Fibroblast of pulmonary artery (primary cell): ENCODE results near the gene ACADM.

Source experiments
- DNase-seq: peaks from one replicate; pipeline ENCODE4 v3.0.0-alpha.2; 2010; ENCODE audit warnings: low read depth
- H3K4me3 ChIP-seq: replicated peaks from 2 replicates; pipeline ENCODE4 v1.5.1; 2011; ENCODE audit warnings: low read depth, mild to moderate bottlenecking, control low read depth, low read length, moderate library complexity
- TF ChIP-seq, protein P1 (sequence below): IDR thresholded peaks from 2 replicates; pipeline ENCODE4 v1.5.1; 2011; ENCODE audit warnings: mild to moderate bottlenecking, control low read depth, low read length, inconsistent platforms; ENCODE audit errors: missing control alignments

The ACADM gene

DNA sequence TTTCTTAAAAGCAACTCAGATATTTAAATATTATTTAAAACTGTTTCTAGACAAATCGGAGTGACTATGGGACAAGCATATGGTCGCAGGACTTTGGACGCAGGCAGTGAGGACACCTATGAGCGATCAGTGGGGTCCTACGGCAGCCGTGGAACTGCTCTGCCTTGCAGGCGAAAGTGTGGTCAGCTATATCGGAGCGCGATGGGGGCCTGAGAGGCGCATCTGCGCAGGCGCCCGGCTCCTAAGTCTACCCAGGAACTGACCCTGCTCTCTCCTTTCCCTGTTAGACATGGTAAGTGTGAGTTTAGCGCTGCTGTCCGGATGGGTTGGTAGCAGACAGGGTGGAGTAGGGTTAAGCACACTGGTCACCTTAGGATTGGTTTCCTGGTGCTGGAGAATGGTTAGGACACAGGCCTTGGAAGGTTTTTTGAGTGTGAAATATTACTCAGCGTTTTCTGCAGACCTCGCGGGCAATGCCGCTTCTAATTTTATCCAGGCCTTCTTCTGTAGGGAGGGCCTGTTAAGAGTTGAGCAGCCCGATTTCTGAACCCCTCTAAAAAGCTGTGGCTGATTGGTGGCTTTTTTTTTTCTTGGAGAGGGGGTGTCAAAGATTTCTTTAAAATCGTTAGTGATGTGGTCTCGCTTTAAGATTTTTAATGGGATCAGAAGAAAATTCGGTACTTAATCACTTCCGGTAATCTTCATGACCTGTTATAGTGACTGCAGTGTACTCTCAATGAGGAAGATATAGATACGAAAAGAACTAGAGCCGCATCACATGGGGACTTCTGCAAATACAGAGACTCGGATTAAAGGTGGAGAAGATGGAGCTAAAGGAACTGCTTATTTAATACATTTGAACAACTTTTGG is 61.7 kb downstream of the ACADM start, which contains the start of gene RABGGTB:
TSS of gene RABGGTB (plus strand) at position 274 of the 871 bp plus-strand sequence. CDS start at position 290, 16 bp downstream.
- peak; percentile 98 for DNase-seq
- H3K4me3 ChIP-seq = peak within 1 kb of the TSS; percentile 81
- TF ChIP-seq, protein P1, sequence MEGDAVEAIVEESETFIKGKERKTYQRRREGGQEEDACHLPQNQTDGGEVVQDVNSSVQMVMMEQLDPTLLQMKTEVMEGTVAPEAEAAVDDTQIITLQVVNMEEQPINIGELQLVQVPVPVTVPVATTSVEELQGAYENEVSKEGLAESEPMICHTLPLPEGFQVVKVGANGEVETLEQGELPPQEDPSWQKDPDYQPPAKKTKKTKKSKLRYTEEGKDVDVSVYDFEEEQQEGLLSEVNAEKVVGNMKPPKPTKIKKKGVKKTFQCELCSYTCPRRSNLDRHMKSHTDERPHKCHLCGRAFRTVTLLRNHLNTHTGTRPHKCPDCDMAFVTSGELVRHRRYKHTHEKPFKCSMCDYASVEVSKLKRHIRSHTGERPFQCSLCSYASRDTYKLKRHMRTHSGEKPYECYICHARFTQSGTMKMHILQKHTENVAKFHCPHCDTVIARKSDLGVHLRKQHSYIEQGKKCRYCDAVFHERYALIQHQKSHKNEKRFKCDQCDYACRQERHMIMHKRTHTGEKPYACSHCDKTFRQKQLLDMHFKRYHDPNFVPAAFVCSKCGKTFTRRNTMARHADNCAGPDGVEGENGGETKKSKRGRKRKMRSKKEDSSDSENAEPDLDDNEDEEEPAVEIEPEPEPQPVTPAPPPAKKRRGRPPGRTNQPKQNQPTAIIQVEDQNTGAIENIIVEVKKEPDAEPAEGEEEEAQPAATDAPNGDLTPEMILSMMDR = no peak

DNA sequence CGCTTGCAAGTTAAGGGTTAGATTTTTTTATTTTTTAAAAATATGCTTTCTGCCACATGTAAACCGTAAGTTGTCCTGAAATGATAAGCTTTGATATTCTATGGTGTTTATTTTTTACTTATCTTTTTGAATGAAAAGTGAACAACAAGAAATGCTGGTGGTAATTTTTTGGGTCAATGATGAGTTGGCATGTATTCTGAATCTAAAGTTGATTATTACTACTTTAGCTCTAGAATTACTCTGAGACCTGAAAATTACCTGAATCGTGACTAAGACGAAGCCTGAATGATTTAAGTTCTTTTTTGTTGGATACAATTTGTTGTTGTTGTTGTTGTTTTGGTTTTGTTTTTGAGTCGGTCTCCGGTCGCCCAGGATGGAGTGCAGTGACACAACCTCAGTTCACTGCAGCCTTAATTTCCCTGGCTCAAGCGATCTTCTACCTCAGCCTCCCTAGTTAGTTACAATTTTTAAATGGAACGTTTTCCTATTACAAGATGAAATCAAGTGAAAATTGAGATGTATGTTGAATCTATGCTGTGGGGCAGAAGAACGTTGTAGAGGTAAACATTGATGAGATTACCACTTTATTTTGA is 62.5 kb downstream of the ACADM start:
- DNase-seq = no peak
- TF ChIP-seq, protein P1 = no peak
- H3K4me3 ChIP-seq = peak overlapping the region; percentile 81

DNA sequence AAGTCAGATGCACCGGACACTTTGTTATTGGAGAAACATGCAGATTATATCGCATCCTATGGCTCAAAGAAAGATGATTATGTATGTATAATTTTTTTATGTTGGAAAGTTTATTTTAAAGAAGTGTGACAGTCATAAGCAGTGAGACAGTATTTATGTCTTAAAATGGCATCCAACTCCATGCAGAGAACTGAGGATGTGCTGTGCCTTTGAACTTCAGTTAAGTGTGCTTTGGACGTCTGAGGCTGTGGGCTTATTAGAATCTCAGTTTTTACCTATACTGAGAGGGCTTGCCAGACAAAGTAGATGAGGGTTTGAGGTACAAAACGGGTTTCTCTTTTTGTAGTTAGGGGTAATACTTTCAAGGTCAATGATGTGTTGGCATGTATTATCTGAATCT is 63.0 kb downstream of the ACADM start:
- TF ChIP-seq, protein P1 = no peak
- H3K4me3 ChIP-seq = peak overlapping the region; percentile 81
- DNase-seq = no peak

DNA sequence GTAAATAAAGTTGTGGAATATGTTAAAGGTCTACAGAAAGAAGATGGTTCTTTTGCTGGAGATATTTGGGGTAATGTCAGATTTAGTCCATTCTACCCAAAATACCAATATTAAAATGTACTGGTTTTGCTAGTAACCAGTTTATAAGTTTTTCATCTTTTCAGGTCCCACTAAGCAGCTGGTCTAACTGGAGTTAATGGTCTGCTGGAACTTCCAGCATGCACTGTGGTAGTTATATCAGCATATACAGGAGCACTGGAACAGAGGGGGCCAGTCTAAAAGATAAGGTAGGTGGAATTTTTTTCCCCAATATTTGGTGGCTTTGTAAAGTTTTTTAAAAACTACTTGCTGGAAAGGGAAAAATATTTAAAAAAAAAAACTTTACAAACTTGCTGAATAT is 65.5 kb downstream of the ACADM start:
- TF ChIP-seq, protein P1 = no peak
- H3K4me3 ChIP-seq = peak overlapping the region; percentile 81
- no peak for DNase-seq

DNA sequence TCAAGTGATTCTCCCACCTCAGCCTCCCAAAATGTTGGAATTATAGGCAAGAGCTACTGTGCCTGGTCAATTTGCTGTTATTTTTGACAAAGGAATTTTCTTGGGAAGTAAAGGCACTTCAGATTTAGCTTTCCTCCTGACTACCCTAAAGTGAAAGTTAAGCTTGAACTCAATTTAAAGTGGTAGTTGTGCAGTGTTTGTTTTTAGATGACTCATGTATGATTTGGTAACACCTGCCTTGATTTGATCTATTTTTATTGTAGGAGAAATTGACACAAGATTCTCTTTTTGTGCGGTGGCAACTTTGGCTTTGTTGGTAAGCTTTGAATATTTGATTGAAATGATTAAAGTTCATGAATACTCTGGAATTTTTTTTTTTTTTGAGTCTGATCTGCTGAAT is 66.5 kb downstream of the ACADM start:
- TF ChIP-seq, protein P1 = no peak
- DNase-seq = peak; percentile 31

DNA sequence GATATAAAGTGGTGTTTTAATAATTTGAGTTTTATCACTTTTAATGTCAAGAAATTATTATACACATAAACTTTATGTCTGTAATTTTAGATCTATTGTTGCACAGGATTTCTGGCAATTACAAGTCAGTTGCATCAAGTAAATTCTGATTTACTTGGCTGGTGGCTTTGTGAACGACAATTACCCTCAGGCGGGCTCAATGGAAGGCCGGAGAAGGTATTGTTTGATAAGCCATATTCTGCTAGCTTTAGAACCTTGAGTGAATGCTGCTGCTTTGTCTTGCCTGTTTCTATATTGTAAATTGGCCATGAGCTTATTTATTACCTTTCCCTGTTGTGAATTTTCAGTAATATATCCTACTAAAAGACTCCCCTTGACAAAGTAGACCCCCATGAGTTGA is 67.6 kb downstream of the ACADM start:
- TF ChIP-seq, protein P1 = no peak
- DNase-seq = no peak
- H3K4me3 ChIP-seq = no peak overlapping the region

More for the DNA sequence above, 66.5 kb downstream of the ACADM start:
- peak overlapping the region; percentile 19 for H3K4me3 ChIP-seq

DNA sequence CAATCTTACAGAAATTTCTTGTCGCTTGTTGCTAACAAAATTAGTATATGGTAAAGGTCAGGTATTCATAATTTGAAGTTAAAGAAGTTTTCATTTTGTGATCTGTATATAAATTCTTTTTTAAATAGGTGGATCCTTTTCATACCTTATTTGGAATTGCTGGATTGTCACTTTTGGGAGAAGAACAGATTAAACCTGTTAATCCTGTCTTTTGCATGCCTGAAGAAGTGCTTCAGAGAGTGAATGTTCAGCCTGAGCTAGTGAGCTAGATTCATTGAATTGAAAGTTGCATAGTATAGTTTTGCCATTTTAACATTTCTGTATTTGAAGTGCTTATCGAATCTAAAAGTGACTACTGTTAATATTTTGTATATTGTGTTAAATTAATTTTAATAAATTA is 69.9 kb downstream of the ACADM start:
- DNase-seq = no peak
- TF ChIP-seq, protein P1 = no peak
- H3K4me3 ChIP-seq = no peak overlapping the region
